NAMALWA (cell line): ENCODE data around the gene FBXO24.
"Not testable (repeated sequence)": the region's sequence is repeated elsewhere in the genome, so short reads cannot be mapped to it uniquely, and the experiment has no call there.

ENCODE experiments used
- DNase-seq: peaks from one replicate; pipeline ENCODE4 v3.0.0-alpha.2; 2015; ENCODE audit warnings: low spot score

Gene FBXO24

DNA sequence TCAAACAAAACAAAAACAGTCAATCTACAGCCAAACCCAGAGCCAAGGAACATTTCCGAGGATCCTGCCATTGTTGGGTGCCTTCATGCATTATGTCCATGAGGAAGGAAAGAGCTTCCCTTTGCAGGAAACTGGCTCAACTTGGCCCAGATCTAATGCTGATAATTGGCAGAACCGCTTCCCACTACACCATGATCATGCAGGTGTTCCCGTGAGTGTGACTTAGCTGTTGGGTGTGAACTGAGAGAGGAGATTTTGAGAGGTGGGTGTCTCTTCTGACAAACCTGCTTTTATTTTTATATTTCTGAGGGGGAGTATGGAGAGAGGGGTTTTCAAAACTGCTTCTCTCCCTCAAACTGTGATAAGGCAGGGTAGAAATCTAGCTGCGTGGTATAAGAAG, 27.0 kb upstream of the FBXO24 start:
- DNase-seq = no peak

DNA sequence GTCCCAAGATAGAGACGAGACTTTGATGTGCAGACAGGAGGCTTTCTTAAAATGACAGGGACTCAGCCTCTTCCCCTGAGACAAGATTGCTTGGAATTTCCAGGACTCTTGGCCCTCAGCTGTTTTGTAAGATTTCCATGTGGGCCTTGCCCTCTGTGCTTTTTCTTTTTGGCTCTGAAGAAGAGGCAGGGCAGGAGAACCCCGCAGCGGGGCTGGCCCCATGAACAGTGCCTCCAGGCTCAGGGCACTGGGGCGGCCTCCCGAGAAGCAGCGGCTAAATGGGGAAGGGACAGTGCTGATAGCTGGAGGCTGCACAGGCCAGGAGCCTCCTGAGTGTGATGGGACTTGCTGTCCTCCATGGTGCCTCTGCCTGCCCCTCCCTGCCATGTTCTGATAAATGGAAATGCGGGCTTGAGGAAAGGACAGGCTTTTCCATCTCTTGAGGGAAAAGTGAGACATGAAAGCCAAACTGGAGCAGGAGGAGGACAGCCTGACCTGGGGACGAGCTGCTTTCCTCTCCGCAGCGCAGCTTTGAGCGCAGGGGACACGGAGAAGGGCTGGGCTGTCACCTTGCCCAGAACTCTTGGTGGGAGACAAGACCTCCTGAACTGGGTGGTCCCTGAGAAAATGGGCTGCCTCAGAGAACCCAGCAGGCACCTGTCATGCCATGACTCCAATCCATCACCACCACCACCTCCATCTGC, 24.5 kb upstream of the FBXO24 start:
- DNase-seq = no peak

DNA sequence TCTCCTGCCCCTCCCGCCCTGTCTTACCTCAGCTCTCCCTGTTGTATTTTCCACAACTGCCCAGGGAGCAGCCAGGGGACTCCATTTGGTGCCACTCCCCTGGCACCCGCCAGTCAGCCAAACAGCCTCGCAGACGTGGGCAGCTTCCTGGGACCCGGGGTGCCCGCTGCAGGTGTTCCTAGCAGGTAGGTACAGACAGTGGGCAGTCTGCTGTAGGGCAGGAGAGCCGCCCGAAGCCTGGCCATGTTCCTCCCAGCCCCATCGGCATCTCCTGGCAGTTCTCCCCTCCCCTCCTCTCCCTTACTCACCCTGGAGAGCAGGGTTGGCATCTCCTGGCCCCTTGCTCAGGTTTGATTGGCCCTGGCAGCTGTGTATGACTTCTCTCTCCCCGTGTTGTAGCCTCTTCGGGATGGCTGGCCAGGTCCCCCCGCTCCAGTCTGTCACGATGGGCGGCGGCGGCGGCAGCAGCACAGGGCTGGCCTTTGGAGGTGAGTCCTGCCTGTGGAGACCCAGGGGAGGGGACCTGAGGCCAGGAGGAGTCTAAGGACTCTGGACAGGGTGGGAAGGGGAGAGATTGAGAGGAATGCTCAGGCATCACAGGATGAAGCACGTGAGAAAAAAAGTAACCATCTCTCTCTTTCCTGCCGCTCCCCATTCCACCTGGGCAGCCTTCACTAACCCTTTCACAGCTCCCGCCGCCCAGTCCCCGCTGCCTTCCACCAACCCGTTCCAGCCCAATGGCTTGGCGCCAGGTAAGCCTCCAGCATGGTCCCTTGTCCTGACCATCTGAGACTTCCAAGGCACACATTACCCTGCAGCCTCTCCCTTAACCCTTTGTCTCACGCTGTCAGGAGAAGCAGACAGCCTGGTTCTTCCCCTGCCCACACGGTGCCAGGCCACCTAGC, 23.7 kb upstream of the FBXO24 start:
- DNase-seq = no peak

GRCh38 chr7:100563100-100563564, 23.0 kb upstream of the FBXO24 start:
- DNase-seq = no peak

DNA sequence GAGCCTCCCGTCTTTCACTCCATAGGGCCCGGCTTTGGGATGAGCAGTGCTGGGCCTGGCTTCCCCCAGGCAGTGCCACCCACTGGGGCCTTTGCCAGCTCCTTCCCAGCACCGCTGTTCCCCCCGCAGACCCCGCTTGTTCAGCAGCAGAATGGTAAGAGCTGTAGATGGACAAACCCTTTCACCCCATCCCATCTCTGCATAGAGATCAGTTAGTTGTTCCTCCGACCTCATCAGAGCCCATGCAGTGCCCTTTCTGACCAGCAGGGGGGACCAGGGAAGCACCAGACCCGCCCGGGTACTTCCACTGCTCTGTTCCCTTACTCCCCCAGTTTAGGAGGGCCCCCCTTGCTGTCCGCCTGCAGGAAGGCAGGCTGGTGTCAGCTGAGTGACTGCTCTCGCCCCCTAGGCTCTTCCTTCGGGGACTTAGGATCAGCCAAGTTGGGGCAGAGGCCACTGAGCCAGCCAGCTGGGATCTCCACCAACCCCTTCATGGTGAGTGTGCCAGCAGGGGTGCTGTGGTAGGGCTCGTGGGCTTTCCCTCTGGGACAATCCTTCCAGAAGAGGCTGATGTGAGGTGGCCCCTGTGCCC, 22.2 kb upstream of the FBXO24 start:
- DNase-seq = peak; percentile 87

DNA sequence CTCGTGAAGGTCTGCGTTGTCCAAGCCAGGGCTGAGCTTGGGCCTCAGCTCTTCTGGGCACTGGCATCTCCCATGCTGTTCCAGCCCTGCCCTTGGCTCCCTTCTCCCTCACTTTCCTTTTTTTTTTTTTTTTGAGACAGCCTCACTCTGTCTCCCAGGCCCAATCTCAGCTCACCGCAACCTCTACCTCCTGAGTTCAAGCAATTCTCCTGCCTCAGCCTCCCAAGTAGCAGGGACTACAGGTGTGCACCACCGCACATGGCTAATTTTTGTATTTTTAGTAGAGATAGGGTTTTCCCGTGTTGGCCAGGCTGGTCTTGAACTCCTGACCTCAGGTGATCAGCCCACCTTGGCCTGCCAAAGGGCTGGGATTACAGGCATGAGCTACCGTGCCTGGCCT, 21.7 kb upstream of the FBXO24 start:
- not testable (repeated sequence) for DNase-seq

GRCh38 chr7:100565133-100565571, 21.0 kb upstream of the FBXO24 start:
- no peak for DNase-seq

GRCh38 chr7:100566018-100566531, 20.1 kb upstream of the FBXO24 start:
- DNase-seq = no peak

GRCh38 chr7:100567031-100567730, 18.9 kb upstream of the FBXO24 start:
- no peak for DNase-seq

DNA sequence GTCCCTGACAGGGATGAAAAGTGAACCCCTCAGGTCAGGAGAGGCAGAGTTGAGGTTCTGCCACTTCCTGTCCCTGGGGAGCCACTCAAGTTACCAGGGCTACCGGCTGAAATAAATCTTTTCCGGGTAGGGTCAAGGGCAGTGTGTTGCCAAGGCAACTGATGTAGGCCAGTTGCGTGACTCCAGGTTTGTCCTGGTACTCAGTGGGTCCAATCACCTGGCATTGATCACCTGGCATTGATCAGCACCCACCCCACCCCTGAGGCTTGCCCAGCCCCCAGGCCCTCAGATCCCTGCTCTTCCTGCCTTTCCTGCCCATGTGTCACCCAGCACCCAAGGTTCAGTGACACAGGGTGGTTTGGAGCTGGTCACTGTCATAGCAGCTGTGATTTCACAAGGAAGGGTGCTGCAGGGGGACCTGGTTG, 18.4 kb upstream of the FBXO24 start:
- no peak for DNase-seq

GRCh38 chr7:100568176-100568895, 17.8 kb upstream of the FBXO24 start:
- DNase-seq = no peak

DNA sequence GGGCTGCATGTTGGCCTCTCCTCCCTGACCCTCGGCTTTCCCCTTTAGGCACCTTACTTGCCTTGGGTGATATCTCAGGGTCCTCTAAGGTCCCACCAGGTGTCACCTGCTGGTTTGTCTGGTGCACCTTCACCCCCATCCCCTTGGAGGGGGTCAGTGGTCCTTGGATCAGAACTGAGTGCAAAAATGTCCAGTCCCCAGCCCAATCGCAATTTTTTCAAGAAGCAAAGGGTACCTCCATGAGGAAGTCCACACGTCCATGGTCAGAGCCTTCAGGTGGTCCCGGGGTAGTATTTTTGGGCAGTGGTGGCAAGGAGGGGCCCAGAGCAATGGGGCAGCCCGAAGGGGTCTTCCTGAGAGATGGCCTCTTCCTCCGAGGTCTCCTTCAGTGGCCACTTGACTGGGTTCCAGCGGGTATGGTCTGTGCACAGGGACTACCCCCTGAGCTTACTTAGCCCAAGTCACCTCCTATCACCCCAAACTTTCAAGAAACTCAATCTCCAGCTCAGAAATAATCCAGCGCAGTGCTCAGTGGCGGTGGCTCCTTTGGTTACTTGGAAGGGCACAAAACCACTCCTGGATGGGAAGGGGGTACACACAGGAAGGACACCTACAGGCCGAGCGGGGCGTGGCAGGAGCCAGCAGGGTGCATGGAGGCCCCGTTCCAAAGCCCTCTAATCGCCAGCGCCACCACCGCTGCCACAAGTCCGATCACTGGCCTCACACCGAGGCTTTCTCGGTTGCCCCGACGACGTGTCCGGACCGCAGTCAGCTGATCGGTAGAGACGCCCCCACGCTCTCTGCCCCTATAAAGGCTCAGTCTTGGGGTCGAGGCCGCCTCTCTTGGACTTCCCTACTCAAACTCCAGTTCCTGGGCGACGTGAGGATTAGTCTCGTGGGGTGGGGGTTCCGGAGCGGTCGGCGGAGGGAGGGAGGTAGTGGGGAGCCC, 17.0 kb upstream of the FBXO24 start:
- peak; percentile 57 for DNase-seq

DNA sequence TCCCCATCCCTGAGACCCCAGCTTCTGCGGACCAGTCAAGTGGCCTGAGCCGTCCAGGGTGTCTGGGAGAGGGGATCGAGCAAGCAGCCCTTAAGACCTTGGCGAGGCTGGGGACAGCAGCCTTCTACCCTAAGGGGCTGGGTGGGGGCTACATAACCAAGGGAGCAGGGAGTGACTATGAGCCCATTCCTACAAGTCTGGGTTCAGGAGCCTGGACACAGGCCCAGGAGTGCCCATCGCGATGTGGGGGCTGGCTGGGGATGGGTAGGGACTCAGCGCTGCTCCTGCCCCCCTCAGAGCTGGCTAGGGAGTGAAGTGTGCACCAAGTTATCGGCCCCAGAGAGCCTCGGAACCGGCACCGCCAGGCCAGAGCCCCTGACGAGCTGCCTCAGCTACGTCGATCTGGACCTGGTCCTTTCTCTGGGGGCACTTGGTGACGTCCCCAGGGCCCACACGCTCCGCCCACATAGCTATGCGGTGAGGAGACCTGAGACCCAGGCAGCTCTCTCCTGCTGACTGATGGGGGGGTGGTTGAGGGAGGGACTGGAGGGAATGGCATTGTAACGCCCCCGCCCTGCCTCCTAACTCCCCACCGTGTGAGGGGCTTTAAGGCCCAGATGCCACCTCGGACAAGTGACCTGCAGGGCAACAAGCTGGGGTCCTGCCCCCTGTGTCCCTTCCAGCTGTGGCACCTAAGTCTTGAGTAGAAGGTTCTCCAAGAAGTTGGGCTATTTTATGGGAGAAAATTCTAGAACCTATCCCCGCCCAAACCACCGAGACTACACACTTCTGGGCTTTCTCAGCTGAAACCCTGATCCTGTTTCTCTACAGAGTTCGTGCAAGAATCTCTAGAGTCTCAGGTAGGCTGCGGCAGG, 14.9 kb upstream of the FBXO24 start:
- DNase-seq = no peak

DNA sequence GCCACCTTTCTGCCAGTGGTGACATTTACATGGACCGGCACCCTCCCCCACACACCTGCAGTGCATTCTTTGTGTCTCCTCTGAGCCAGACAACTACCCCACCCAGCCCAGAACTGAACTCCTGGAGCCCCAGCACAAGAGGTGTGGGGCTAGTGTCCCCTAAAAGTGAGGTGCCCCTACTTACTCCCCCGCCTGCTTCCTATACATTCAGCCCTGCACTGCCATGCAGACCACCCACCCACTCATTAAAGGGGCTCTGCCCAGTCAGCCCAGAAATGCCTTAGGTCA, 14.4 kb upstream of the FBXO24 start:
- no peak for DNase-seq

DNA sequence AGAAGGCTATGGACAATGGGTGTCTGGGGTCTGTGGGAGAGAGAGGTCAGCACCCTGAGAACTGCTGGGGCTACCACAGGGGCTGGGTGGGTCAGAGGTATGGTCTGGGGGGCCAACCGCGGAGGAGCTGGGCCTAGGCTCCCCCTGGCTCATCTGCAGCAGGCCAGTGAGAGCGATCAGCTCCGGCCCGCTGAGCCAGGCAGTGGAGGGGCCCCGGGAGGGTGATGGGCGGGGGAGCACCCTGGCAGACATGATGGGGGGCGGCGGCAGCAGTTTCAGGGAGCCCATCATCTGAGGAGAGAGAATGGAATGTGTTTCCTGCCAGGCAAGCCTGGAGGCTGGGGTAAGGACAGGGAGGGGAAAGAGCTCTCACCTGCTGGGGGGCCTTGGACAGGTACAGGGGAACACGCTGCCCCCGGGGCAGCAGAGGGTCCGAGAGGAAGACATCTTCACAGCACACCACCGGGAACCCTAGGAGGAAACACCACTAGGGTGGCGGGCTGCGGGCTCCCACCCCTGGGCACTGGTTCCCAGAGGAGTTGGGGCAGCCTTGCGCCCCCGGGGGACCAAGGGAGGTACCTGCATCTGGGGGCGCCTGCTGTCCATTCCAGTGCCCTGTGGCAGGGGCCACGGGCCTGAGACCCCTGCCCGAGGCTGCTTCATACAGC, 13.7 kb upstream of the FBXO24 start:
- DNase-seq = no peak

DNA sequence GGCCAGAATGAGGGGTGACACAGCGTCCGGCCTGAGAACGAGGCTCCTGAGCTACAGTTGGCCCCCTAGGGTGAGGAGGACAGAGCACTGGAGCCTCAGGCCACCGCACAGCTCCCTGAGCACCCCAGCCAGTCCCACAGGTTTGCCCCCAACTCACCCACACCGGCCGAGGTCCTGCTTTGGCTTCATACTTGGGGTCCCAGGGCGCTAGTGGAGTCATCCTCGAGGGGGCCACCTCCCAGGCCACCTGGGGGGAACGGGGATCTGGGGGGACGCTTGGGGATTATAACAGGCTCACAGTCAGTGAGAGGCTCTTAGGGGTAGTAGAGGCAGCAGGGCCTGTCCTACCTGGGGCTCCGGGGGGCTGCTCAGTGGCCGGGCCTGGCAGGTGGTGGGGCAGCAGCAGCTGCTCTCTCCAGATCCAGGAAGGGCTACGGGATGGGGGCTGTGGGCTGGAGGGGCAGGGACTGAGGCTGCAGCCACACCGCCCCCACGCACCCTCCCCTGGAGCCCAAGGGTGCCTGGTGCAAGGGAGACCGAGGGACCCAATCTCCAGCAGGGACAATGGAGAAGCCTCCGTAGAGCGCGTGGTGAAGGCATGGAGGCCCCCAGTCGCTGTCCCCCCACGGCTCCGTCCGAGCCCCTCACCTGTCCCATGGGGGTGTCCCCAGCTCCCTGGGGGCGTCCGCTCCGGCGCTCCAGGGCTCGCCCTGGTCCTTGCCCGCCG, 13.0 kb upstream of the FBXO24 start:
- no peak for DNase-seq

- no peak for DNase-seq
Observed at GRCh38 chr7:100573691-100574361, 12.3 kb upstream of the FBXO24 start, which contains the start of gene SAP25. SAP25 (minus strand) TSS chr7:100573900; CDS start chr7:100573742, 158 bp downstream.
